GM12873 (cell line): ENCODE results near the gene PARD6G.

Source experiments
- CTCF ChIP-seq: IDR thresholded peaks from 2 replicates; pipeline ENCODE4 v1.5.1; 2012; ENCODE audit warnings: low read depth, mild to moderate bottlenecking, moderate library complexity, low read length, control low read depth; ENCODE audit not compliant: insufficient read depth; ENCODE audit errors: missing control alignments

The PARD6G gene

DNA sequence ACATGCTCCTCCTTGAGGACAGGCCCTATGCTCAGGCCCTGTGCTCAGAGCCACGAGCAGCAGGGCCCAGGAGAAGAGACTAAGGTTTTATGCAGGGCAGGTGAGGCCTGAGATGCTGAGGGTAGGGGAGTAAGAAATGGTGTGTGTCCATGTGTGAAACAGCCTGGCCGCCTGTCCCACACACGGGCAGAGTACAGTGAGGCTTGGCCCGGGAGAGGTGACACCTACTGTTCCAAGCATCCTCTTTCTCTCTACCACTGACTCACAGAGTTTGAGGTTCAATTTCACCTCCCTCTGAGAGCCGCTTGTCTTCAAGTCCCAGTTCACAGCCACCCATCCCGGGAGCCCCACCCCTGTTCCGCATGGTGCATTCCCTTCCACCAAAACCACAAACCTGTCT lies 84.1 kb downstream of the PARD6G start:
- no peak for TF ChIP-seq CTCF

GRCh38 chr18:80161781-80162417 lies 85.4 kb downstream of the PARD6G start:
- no peak for TF ChIP-seq CTCF

DNA sequence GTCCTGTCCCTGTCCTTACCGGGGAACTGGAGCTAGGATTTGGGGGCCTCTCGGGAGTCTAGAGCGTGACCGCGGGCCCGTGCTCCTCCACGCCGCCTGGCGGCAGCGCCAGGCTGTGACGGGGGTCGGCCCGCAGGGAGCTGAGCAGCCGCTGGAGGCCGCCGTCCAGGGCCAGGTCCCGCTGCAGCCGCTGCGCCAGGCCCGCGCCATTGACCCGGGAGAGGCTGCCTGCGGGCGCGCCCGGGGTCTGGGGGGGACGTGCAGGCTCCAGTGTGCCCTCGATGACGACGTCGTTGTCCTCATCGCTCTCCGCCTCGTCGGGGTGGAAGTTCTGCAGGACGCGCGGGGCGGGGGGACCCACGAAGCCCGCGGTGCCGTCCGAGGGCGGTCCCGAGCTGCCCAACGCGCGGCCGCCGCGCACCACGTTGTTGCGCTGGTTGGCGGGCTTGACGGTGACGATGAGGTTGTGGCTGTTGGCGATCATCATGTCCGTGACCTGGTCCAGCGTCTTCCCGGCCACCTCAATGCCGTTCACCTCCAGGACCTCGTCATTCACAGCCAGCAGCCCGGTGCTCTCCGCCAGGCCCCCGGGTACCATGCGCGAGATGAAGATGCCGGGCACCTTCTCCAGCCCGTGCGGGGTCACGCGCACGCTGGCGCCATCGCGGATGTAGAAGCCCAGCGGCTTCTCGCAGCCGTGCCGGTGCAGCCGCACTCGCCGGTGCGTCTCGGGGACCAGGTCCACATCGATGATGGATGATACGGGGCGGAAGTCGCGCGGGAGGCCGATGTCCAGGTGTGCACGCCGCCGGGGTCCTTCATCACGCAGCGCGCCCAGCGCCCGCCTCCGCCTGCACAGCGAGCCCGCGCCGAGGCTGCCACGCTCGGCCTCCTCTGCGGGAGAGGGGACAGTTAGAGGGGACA lies 87.3 kb downstream of the PARD6G start:
- TF ChIP-seq CTCF: no peak

GRCh38 chr18:80158365-80158764 lies 88.9 kb downstream of the PARD6G start:
- no peak for TF ChIP-seq CTCF

DNA sequence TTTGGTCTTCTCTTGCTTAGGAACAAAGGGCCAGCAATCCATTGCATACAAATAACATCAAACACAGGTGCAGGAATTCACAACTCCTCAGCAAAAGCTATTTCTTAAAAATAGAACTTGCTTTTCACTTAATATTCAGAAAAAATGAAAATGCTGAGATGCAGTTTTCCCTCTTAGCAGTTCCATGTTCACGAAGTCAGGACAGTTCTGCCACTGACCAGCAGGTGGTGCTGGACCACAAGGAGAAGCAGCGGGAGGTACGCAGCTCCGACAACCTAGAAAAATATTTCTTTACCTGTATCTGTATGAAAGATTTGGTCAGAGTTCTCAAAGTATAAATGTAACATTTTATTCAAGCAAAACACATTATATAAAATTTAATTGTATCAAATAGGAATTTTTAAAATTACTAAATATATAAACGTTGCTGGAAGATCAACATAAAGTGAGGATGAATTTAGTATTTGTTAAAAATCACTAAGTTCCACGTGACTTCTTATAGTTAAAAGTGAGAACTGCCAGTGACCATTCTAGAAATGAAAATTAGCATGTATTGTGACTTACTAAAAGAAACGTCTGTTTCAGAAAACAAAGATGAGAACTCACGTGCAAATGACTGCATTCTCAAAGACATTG lies 89.5 kb downstream of the PARD6G start:
- peak; percentile 93 for TF ChIP-seq CTCF

DNA sequence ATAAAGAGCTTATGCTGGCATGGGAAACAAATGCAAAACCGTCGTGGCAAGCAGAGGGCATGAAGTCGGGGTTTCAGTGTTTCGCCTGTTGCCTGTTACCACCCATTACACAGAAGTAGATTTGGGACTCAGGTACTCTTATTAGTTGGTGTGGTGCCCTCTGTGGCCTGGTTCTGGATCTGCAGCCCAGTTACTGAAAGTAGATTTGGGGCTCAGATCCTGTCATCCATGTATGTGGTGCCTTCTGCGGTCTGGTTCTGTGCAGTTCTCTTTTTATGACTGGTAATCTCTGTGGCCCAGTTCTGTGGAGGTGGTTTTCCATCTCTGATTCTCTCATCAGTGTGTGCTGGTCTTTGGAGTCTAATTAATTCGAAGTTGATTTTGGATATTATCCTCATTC lies 93.0 kb downstream of the PARD6G start:
- TF ChIP-seq CTCF: peak; percentile 75

GRCh38 chr18:80149667-80150066 lies 97.6 kb downstream of the PARD6G start:
- no peak for TF ChIP-seq CTCF
